Naive thymus-derived CD8-positive, alpha-beta T cell (primary cell): ENCODE results near the gene MOSMO. TPM values are rescaled to one million over a fixed set of nuclear protein-coding genes. Genes with fewer than 3 reads are reported as not detected.
"Not testable (repeated sequence)": the region's sequence is repeated elsewhere in the genome, so short reads cannot be mapped to it uniquely, and the experiment has no call there.

Experiments
- ATAC-seq, 2 donors: fragments of 150-1000 bp; cut with Tn5 transposase in 1 of 2; sonication (Bioruptor Pico), chemical (Tn5 transposase) in 1 of 2; 1 replicate in 1 of 2; 2 replicates in 1 of 2; pipeline ENCODE4 v1.10.0; 2021; ENCODE audit warnings: mild to moderate bottlenecking in 2 of 2, moderate library complexity in 2 of 2
- POLR2A ChIA-PET: fragments of 350-600 bp; sonication (Branson Sonifier 250); formaldehyde crosslinking; loops from one replicate; lab custom pipeline; 2021; ENCODE audit warnings: antibody characterized with exemption; lab: Charles Lee
- DNase-seq, 10 donors: peaks; one replicate each; pipeline versions ENCODE4 v3.0.0 to v3.0.0-alpha.2; 2020 to 2022
- H3K27ac Mint-ChIP-seq, 10 donors: one replicate each; pipeline ENCODE4 v1.8.0; 2020 to 2022; ENCODE audit warnings: mild to moderate bottlenecking in 10 of 10, mixed read lengths in 10 of 10, moderate library complexity in 4 of 10, inconsistent platforms in 1 of 10
- H3K27me3 Mint-ChIP-seq, 5 donors: one replicate each; pipeline ENCODE4 v1.8.0; 2021 to 2022; ENCODE audit warnings: mixed read lengths in 5 of 5
- H3K36me3 Mint-ChIP-seq, 3 donors: one replicate each; pipeline ENCODE4 v1.8.0; 2020 to 2022; ENCODE audit warnings: mixed read lengths in 3 of 3, mild to moderate bottlenecking in 2 of 3, inconsistent platforms in 1 of 3
- H3K4me1 Mint-ChIP-seq, 4 donors: one replicate each; pipeline ENCODE4 v1.8.0; 2021 to 2022; ENCODE audit warnings: mixed read lengths in 4 of 4
- H3K4me3 Mint-ChIP-seq, 10 donors: one replicate each; pipeline ENCODE4 v1.8.0; 2020 to 2022; ENCODE audit warnings: mild to moderate bottlenecking in 10 of 10, mixed read lengths in 10 of 10, moderate library complexity in 6 of 10, inconsistent platforms in 1 of 10
- H3K9me3 Mint-ChIP-seq, 9 donors: one replicate each; pipeline ENCODE4 v1.8.0; 2020 to 2022; ENCODE audit warnings: mixed read lengths in 9 of 9, mild to moderate bottlenecking in 3 of 9, inconsistent platforms in 1 of 9, moderate library complexity in 1 of 9
- polyA plus RNA-seq, 3 donors: library from polyadenylated mRNA; unstranded; fragments of 300-500 nt; fragmentation: Illumina TruSeq; gene quantifications; one replicate each; pipeline ENCODE4 v1.2.3, GENCODE V29; 2021
- total RNA-seq, 8 experiments: library from RNA in 2 of 8; stranded (reverse) in 2 of 8; gene quantifications; one replicate each; pipeline ENCODE4 v1.2.3 and lab custom pipeline; 2021 to 2026

The MOSMO gene
- total and polyA plus RNA-seq, 5 experiments from 2014 or later, result 4.7 to 18.9 (median 6.5) TPM

- DNase-seq (no peak), ATAC-seq (no peak)
- POLR2A ChIA-PET, result no interaction called here
- Mint-ChIP-seq H3K27ac (peak overlapping the region in 1 of 10 donors; percentile 43), H3K27me3 (no peaks in the 10 kb centered on the region), H3K9me3 (no peaks in the 10 kb centered on the region), H3K4me1 (peaks cover 0 to 6% (median 3%) of the 10 kb centered on the region in 4 donors), H3K36me3 (peaks cover 0 to 16% (median 0%) of the 10 kb centered on the region in 3 donors), H3K4me3 (no peak overlapping the region)
These were observed 18.8 kb upstream of the MOSMO start for GRCh38 chr16:21989133-21989532.

- Mint-ChIP-seq H3K27me3 (no peaks in the 10 kb centered on the region), H3K27ac (no peak overlapping the region), H3K9me3 (no peaks in the 10 kb centered on the region), H3K4me1 (peaks cover 0 to 6% (median 3%) of the 10 kb centered on the region in 4 donors), H3K36me3 (peaks cover 0 to 9% (median 0%) of the 10 kb centered on the region in 3 donors), H3K4me3 (no peak overlapping the region)
- no peak for ATAC-seq
- POLR2A ChIA-PET, result no interaction called here
- DNase-seq, result no peak
These were observed 18.2 kb upstream of the MOSMO start for GRCh38 chr16:21989751-21990150.

GRCh38 chr16:21990381-21990944, 17.4 kb upstream of the MOSMO start:
- Mint-ChIP-seq H3K4me1 (peaks cover 0 to 6% (median 3%) of the 10 kb centered on the region in 4 donors), H3K4me3 (no peak overlapping the region), H3K9me3 (no peaks in the 10 kb centered on the region), H3K36me3 (peaks cover 0 to 4% (median 0%) of the 10 kb centered on the region in 3 donors), H3K27me3 (no peaks in the 10 kb centered on the region), H3K27ac (no peak overlapping the region)
- DNase-seq, result no peak
- POLR2A ChIA-PET, result no interaction called here
- ATAC-seq, result no peak

GRCh38 chr16:21991621-21992020, 16.3 kb upstream of the MOSMO start:
- no peak overlapping the region for H3K4me3 Mint-ChIP-seq
- peaks cover 0 to 6% (median 3%) of the 10 kb centered on the region in 4 donors for H3K4me1 Mint-ChIP-seq
- H3K27me3 Mint-ChIP-seq, result no peaks in the 10 kb centered on the region
- peak overlapping the region in 2 of 10 donors; percentile 9 to 28 for H3K27ac Mint-ChIP-seq
- DNase-seq, result no peak
- no peaks in the 10 kb centered on the region for H3K36me3 Mint-ChIP-seq
- POLR2A ChIA-PET, result no interaction called here
- H3K9me3 Mint-ChIP-seq, result no peaks in the 10 kb centered on the region
- no peak for ATAC-seq

- ATAC-seq (no peak), DNase-seq (no peak)
- no peak overlapping the region for H3K4me3 Mint-ChIP-seq
- H3K36me3 Mint-ChIP-seq, result no peaks in the 10 kb centered on the region
- H3K27me3 Mint-ChIP-seq, result no peaks in the 10 kb centered on the region
- H3K4me1 Mint-ChIP-seq, result peaks cover 0 to 6% (median 3%) of the 10 kb centered on the region in 4 donors
- peak overlapping the region in 2 of 10 donors; percentile 50 to 69 for H3K27ac Mint-ChIP-seq
- POLR2A ChIA-PET, result no interaction called here
- no peaks in the 10 kb centered on the region for H3K9me3 Mint-ChIP-seq
These were observed 12.9 kb upstream of the MOSMO start for GRCh38 chr16:21994856-21995465.

GRCh38 chr16:21996923-21997696, 10.8 kb upstream of the MOSMO start:
- H3K4me1 Mint-ChIP-seq, result peaks cover 8 to 12% (median 9%) of the 10 kb centered on the region in 4 donors
- no peak for ATAC-seq
- POLR2A ChIA-PET, result interaction anchor here (0.7 to 6.5 kb wide), 2 partner anchors 193 to 267 kb away, joined by 10 to 69 read pairs; no protein-coding TSS in a partner anchor

GRCh38 chr16:21997697-21998480, 10.0 kb upstream of the MOSMO start:
- Mint-ChIP-seq H3K36me3 (no peaks in the 10 kb centered on the region), H3K27ac (no peak overlapping the region)

More at GRCh38 chr16:21996923-21997696, 10.8 kb upstream of the MOSMO start:
- no peaks in the 10 kb centered on the region for H3K36me3 Mint-ChIP-seq
- no peak overlapping the region for H3K4me3 Mint-ChIP-seq
- H3K27me3 Mint-ChIP-seq, result peaks cover 0 to 1% (median 0%) of the 10 kb centered on the region in 5 donors
- no peak overlapping the region for H3K27ac Mint-ChIP-seq
- no peaks in the 10 kb centered on the region for H3K9me3 Mint-ChIP-seq
- no peak for DNase-seq

GRCh38 chr16:22001591-22001990, 6.3 kb upstream of the MOSMO start:
- no peaks in the 10 kb centered on the region for H3K36me3 Mint-ChIP-seq
- POLR2A ChIA-PET, result interaction anchor here (1.2 to 6.5 kb wide), 2 partner anchors 76 to 188 kb away, joined by 4 to 69 read pairs; no protein-coding TSS in a partner anchor
- H3K27me3 Mint-ChIP-seq, result peaks cover 0 to 1% (median 0%) of the 10 kb centered on the region in 5 donors
- no peaks in the 10 kb centered on the region for H3K9me3 Mint-ChIP-seq
- DNase-seq (no peak), ATAC-seq (no peak)
- peak overlapping the region in 5 of 10 donors; percentile 24 to 78 (median 54) for H3K4me3 Mint-ChIP-seq
- H3K27ac Mint-ChIP-seq, result peak overlapping the region in 2 of 10 donors; percentile 67 to 84
- peaks cover 6 to 14% (median 12%) of the 10 kb centered on the region in 4 donors for H3K4me1 Mint-ChIP-seq

More at GRCh38 chr16:21997697-21998480, 10.0 kb upstream of the MOSMO start:
- no peak overlapping the region for H3K4me3 Mint-ChIP-seq
- no peak for ATAC-seq
- H3K9me3 Mint-ChIP-seq, result no peaks in the 10 kb centered on the region
- peaks cover 0 to 1% (median 0%) of the 10 kb centered on the region in 5 donors for H3K27me3 Mint-ChIP-seq
- DNase-seq, result no peak
- peaks cover 8 to 12% (median 9%) of the 10 kb centered on the region in 4 donors for H3K4me1 Mint-ChIP-seq
- POLR2A ChIA-PET, result interaction anchor here (0.6 to 6.5 kb wide), 2 partner anchors 178 to 192 kb away, joined by 3 to 69 read pairs; no protein-coding TSS in a partner anchor

- H3K9me3 Mint-ChIP-seq, H3K4me3 Mint-ChIP-seq, H3K27me3 Mint-ChIP-seq, DNase-seq, H3K36me3 Mint-ChIP-seq, ATAC-seq: not testable (repeated sequence)
- peaks cover 11 to 19% (median 17%) of the 10 kb centered on the region in 4 donors for H3K4me1 Mint-ChIP-seq
- POLR2A ChIA-PET, result interaction anchor here (0.6 to 6.5 kb wide), 3 partner anchors 76 to 1128 kb away, joined by 3 to 69 read pairs (median 4); no protein-coding TSS in a partner anchor
- H3K27ac Mint-ChIP-seq, result peak overlapping the region in 1 of 10 donors; percentile 28
These were observed 5.9 kb upstream of the MOSMO start for GRCh38 chr16:22002047-22002446.

GRCh38 chr16:22003195-22003594, 4.7 kb upstream of the MOSMO start:
- ATAC-seq, result no peak
- POLR2A ChIA-PET, result interaction anchor here (6.5 kb wide), 1 partner anchor 186 kb away, joined by 69 read pairs; no protein-coding TSS in a partner anchor

GRCh38 chr16:22004341-22004740, 3.6 kb upstream of the MOSMO start:
- ATAC-seq (no peak), DNase-seq (no peak)
- POLR2A ChIA-PET, result interaction anchor here (0.6 kb wide), 1 partner anchor 236 kb away, joined by 7 read pairs; no protein-coding TSS in a partner anchor
- peaks cover 0 to 1% (median 0%) of the 10 kb centered on the region in 5 donors for H3K27me3 Mint-ChIP-seq
- H3K4me3 Mint-ChIP-seq, result no peak overlapping the region
- H3K4me1 Mint-ChIP-seq, result peaks cover 19 to 36% (median 27%) of the 10 kb centered on the region in 4 donors
- no peak overlapping the region for H3K27ac Mint-ChIP-seq
- no peaks in the 10 kb centered on the region for H3K36me3 Mint-ChIP-seq
- H3K9me3 Mint-ChIP-seq, result no peaks in the 10 kb centered on the region

More at GRCh38 chr16:22003195-22003594, 4.7 kb upstream of the MOSMO start:
- Mint-ChIP-seq H3K36me3 (no peaks in the 10 kb centered on the region), H3K27ac (peak overlapping the region in 1 of 10 donors; percentile 15), H3K27me3 (peaks cover 0 to 1% (median 0%) of the 10 kb centered on the region in 5 donors), H3K4me3 (no peak overlapping the region), H3K4me1 (peaks cover 16 to 25% (median 22%) of the 10 kb centered on the region in 4 donors), H3K9me3 (no peaks in the 10 kb centered on the region)
- DNase-seq, result no peak
